HEK293 (cell line): ENCODE measurements around the gene NEU1.

Source experiments
- CTCF ChIP-seq: fragments of 450-650 bp; formaldehyde crosslinking; IDR thresholded peaks from 2 replicates; pipeline ENCODE4 v1.5.1; 2016; ENCODE audit warnings: missing biosample characterization, missing genetic modification characterization
- ELK4 ChIP-seq: IDR thresholded peaks from 2 replicates; pipeline ENCODE4 v1.6.1; 2011; ENCODE audit warnings: mild to moderate bottlenecking, low read depth, low read length, borderline replicate concordance
- HOXA7 ChIP-seq: sonication (generic); formaldehyde crosslinking; IDR thresholded peaks from 2 replicates; pipeline ENCODE4 v1.8.1; 2022; ENCODE audit warnings: missing genetic modification reagents, borderline replicate concordance
- TSHZ1 ChIP-seq: fragments of 450-650 bp; formaldehyde crosslinking; IDR thresholded peaks from 2 replicates; pipeline ENCODE4 v1.5.1; 2016; ENCODE audit warnings: missing biosample characterization, missing genetic modification characterization, borderline replicate concordance
- ZBTB48 ChIP-seq: fragments of 450-650 bp; formaldehyde crosslinking; IDR thresholded peaks from 2 replicates; pipeline ENCODE4 v1.5.1; 2016; ENCODE audit warnings: missing biosample characterization, missing genetic modification characterization
- ZNF18 ChIP-seq: fragments of 450-650 bp; formaldehyde crosslinking; IDR thresholded peaks from 2 replicates; pipeline ENCODE4 v1.5.1; 2016; ENCODE audit warnings: missing biosample characterization, missing genetic modification characterization
- ZNF585B ChIP-seq: fragments of 450-650 bp; formaldehyde crosslinking; IDR thresholded peaks from 2 replicates; pipeline ENCODE4 v1.5.1; 2016; ENCODE audit warnings: missing biosample characterization, missing genetic modification characterization

- TF ChIP-seq ZNF18 (tag by site-specific recombination) (no peak), CTCF (tag by site-specific recombination) (no peak), ZNF585B (no peak), HOXA7 (CRISPR knock-in tag) (no peak), ELK4 (no peak), TSHZ1 (tag by site-specific recombination) (no peak), ZBTB48 (tag by site-specific recombination) (no peak)
Measured at GRCh38 chr6:31869343-31869742, 6.7 kb upstream of the NEU1 start.
